GM12801 (cell line): Measurements from ENCODE around the gene FUBP1.

Experiments
- CTCF ChIP-seq: IDR thresholded peaks from one replicate; pipeline ENCODE4 v1.5.1; 2011; ENCODE audit warnings: control low read depth; ENCODE audit not compliant: insufficient read length; ENCODE audit errors: extremely low read depth

The FUBP1 gene

GRCh38 chr1:77994117-77994705 is 15.3 kb upstream of the FUBP1 start:
- TF ChIP-seq CTCF, result no peak

- TF ChIP-seq CTCF, result no peak
Observed at GRCh38 chr1:77991638-77992037, 12.8 kb upstream of the FUBP1 start.

- no peak for TF ChIP-seq CTCF
Observed at GRCh38 chr1:77990629-77991204, 11.8 kb upstream of the FUBP1 start.

- no peak for TF ChIP-seq CTCF
Observed at GRCh38 chr1:77989744-77990143, 10.9 kb upstream of the FUBP1 start.

GRCh38 chr1:77987919-77988318 is 9.0 kb upstream of the FUBP1 start:
- no peak for TF ChIP-seq CTCF

- no peak for TF ChIP-seq CTCF
Observed at GRCh38 chr1:77986810-77987209, 7.9 kb upstream of the FUBP1 start.

GRCh38 chr1:77984629-77985028 is 5.8 kb upstream of the FUBP1 start:
- TF ChIP-seq CTCF, result no peak
